Measurements from ENCODE around the gene TBC1D3B.

Gene TBC1D3B

GRCh38 chr17:36198831-36199465 is 22.5 kb upstream of the TBC1D3B start:
- no peak overlapping the region for H3K23ac ChIP-seq (ENCODE audit: low read depth, low read length, poor library complexity)
- H3K4me1 ChIP-seq (ENCODE audit: control insufficient read depth in 2 of 2, insufficient read depth in 1 of 2, low read depth in 1 of 2, low read length in 2 of 2), result peaks cover 0 to 11% of the 10 kb centered on the region in 2 donors
- H3K4ac ChIP-seq (ENCODE audit: low read length), result no peak overlapping the region
- no peak overlapping the region for H4K8ac ChIP-seq (ENCODE audit: low read depth, low read length)
- H3K9me3 ChIP-seq (replicated peaks in 1 of 2; ENCODE audit: control insufficient read depth in 2 of 2, insufficient read depth in 1 of 2, low read depth in 1 of 2, low read length in 2 of 2), result no peaks in the 10 kb centered on the region
- no peak overlapping the region for H2BK120ac ChIP-seq (ENCODE audit: low read depth, low read length)
- no peaks in the 10 kb centered on the region for H3K36me3 ChIP-seq (replicated peaks in 1 of 2; ENCODE audit: control insufficient read depth in 2 of 2, insufficient read depth in 2 of 2, low read length in 2 of 2)
- no peak overlapping the region for H2AFZ ChIP-seq (ENCODE audit: low read length)
- no peak overlapping the region for H2AK5ac ChIP-seq (ENCODE audit: low read depth, low read length)
- no peak overlapping the region for H2BK15ac ChIP-seq (ENCODE audit: low read length)
- H3K27me3 ChIP-seq (ENCODE audit: control insufficient read depth in 3 of 3, insufficient read depth in 3 of 3, low read depth in 1 of 3, low read length in 3 of 3), result peaks cover 0 to 17% (median 1%) of the 10 kb centered on the region in 3 experiments
- H2BK12ac ChIP-seq (ENCODE audit: low read length), result no peak overlapping the region
- DNase-seq (ENCODE audit: low spot score), result no peak
- no peak overlapping the region for H3K9ac ChIP-seq (ENCODE audit: low read depth, low read length, poor library complexity)
- H3K18ac ChIP-seq (ENCODE audit: low read length), result no peak overlapping the region
- no peak overlapping the region for H3K4me3 ChIP-seq (ENCODE audit: low read length in 2 of 2)
- no peak overlapping the region for H2BK5ac ChIP-seq (ENCODE audit: low read length)
- no CpG with 5 or more reads among the region's 7 CpGs for WGBS, 2 donors (ENCODE audit: extremely low coverage in 2 of 2, insufficient read length in 2 of 2, insufficient replicate concordance in 1 of 2)
- H3K27ac ChIP-seq (replicated peaks; ENCODE audit: low read length), result no peak overlapping the region
- no peak overlapping the region for H4K91ac ChIP-seq (ENCODE audit: low read depth, low read length, poor library complexity)
- H3K4me2 ChIP-seq (ENCODE audit: insufficient read depth, low read length, poor library complexity, severe bottlenecking), result no peak overlapping the region
- H3K79me1 ChIP-seq (ENCODE audit: low read depth, low read length), result no peaks in the 10 kb centered on the region
- no peak overlapping the region for H3K14ac ChIP-seq (ENCODE audit: low read length)

GRCh38 chr17:36197387-36197703 is 20.9 kb upstream of the TBC1D3B start:
- H2BK120ac ChIP-seq (ENCODE audit: low read depth, low read length), result no peak overlapping the region
- H4K91ac ChIP-seq (ENCODE audit: low read depth, low read length, poor library complexity), result no peak overlapping the region
- H3K9ac ChIP-seq (ENCODE audit: low read depth, low read length, poor library complexity), result no peak overlapping the region
- no peak overlapping the region for H4K8ac ChIP-seq (ENCODE audit: low read depth, low read length)
- no peak for DNase-seq (ENCODE audit: low spot score)
- no CpG with 5 or more reads among the region's 4 CpGs for WGBS, 2 donors (ENCODE audit: extremely low coverage in 2 of 2, insufficient read length in 2 of 2, insufficient replicate concordance in 1 of 2)
- H3K9me3 ChIP-seq (replicated peaks in 1 of 2; ENCODE audit: control insufficient read depth in 2 of 2, insufficient read depth in 1 of 2, low read depth in 1 of 2, low read length in 2 of 2), result no peaks in the 10 kb centered on the region
- H2BK15ac ChIP-seq (ENCODE audit: low read length), result no peak overlapping the region
- no peak overlapping the region for H2AK5ac ChIP-seq (ENCODE audit: low read depth, low read length)
- no peak overlapping the region for H3K27ac ChIP-seq (replicated peaks; ENCODE audit: low read length)
- H3K4ac ChIP-seq (ENCODE audit: low read length), result no peak overlapping the region
- H2AFZ ChIP-seq (ENCODE audit: low read length), result no peak overlapping the region
- peaks cover 0 to 17% (median 1%) of the 10 kb centered on the region in 3 experiments for H3K27me3 ChIP-seq (ENCODE audit: control insufficient read depth in 3 of 3, insufficient read depth in 3 of 3, low read depth in 1 of 3, low read length in 3 of 3)
- H3K4me3 ChIP-seq (ENCODE audit: low read length in 2 of 2), result no peak overlapping the region
- H2BK12ac ChIP-seq (ENCODE audit: low read length), result no peak overlapping the region
- H2BK5ac ChIP-seq (ENCODE audit: low read length), result no peak overlapping the region
- no peak overlapping the region for H3K18ac ChIP-seq (ENCODE audit: low read length)
- peaks cover 0 to 4% of the 10 kb centered on the region in 2 donors for H3K4me1 ChIP-seq (ENCODE audit: control insufficient read depth in 2 of 2, insufficient read depth in 1 of 2, low read depth in 1 of 2, low read length in 2 of 2)
- no peak overlapping the region for H3K23ac ChIP-seq (ENCODE audit: low read depth, low read length, poor library complexity)
- no peak overlapping the region for H3K14ac ChIP-seq (ENCODE audit: low read length)
- no peaks in the 10 kb centered on the region for H3K36me3 ChIP-seq (replicated peaks in 1 of 2; ENCODE audit: control insufficient read depth in 2 of 2, insufficient read depth in 2 of 2, low read length in 2 of 2)
- H3K79me1 ChIP-seq (ENCODE audit: low read depth, low read length), result no peaks in the 10 kb centered on the region
- no peak overlapping the region for H3K4me2 ChIP-seq (ENCODE audit: insufficient read depth, low read length, poor library complexity, severe bottlenecking)

- Histone ChIP-seq H3K18ac (ENCODE audit: low read length) (no peak overlapping the region), H4K91ac (ENCODE audit: low read depth, low read length, poor library complexity) (no peak overlapping the region), H3K14ac (ENCODE audit: low read length) (no peak overlapping the region), H3K23ac (ENCODE audit: low read depth, low read length, poor library complexity) (no peak overlapping the region), H3K27me3 (ENCODE audit: control insufficient read depth in 3 of 3, insufficient read depth in 3 of 3, low read depth in 1 of 3, low read length in 3 of 3) (peaks cover 0 to 17% (median 0%) of the 10 kb centered on the region in 3 experiments), H3K4me3 (ENCODE audit: low read length in 2 of 2) (no peak overlapping the region), H2BK120ac (ENCODE audit: low read depth, low read length) (no peak overlapping the region), H2AFZ (ENCODE audit: low read length) (no peak overlapping the region), H4K8ac (ENCODE audit: low read depth, low read length) (no peak overlapping the region), H3K79me1 (ENCODE audit: low read depth, low read length) (no peaks in the 10 kb centered on the region), H2BK12ac (ENCODE audit: low read length) (no peak overlapping the region), H3K4ac (ENCODE audit: low read length) (no peak overlapping the region), H3K4me1 (ENCODE audit: control insufficient read depth in 2 of 2, insufficient read depth in 1 of 2, low read depth in 1 of 2, low read length in 2 of 2) (peaks cover 0 to 2% of the 10 kb centered on the region in 2 donors), H3K27ac (replicated peaks; ENCODE audit: low read length) (no peak overlapping the region), H3K9me3 (replicated peaks in 1 of 2; ENCODE audit: control insufficient read depth in 2 of 2, insufficient read depth in 1 of 2, low read depth in 1 of 2, low read length in 2 of 2) (no peaks in the 10 kb centered on the region), H3K9ac (ENCODE audit: low read depth, low read length, poor library complexity) (no peak overlapping the region), H2BK5ac (ENCODE audit: low read length) (no peak overlapping the region), H2AK5ac (ENCODE audit: low read depth, low read length) (no peak overlapping the region), H3K36me3 (replicated peaks in 1 of 2; ENCODE audit: control insufficient read depth in 2 of 2, insufficient read depth in 2 of 2, low read length in 2 of 2) (no peaks in the 10 kb centered on the region), H2BK15ac (ENCODE audit: low read length) (no peak overlapping the region), H3K4me2 (ENCODE audit: insufficient read depth, low read length, poor library complexity, severe bottlenecking) (no peak overlapping the region)
- no CpG with 5 or more reads among the region's 3 CpGs for WGBS, 2 donors (ENCODE audit: extremely low coverage in 2 of 2, insufficient read length in 2 of 2, insufficient replicate concordance in 1 of 2)
- DNase-seq (ENCODE audit: low spot score), result no peak
These were observed 19.7 kb upstream of the TBC1D3B start for GRCh38 chr17:36196131-36196486.

- Histone ChIP-seq H3K4me3 (ENCODE audit: low read length in 2 of 2) (no peak overlapping the region), H3K9me3 (replicated peaks in 1 of 2; ENCODE audit: control insufficient read depth in 2 of 2, insufficient read depth in 1 of 2, low read depth in 1 of 2, low read length in 2 of 2) (no peaks in the 10 kb centered on the region), H3K18ac (ENCODE audit: low read length) (peak overlapping the region; percentile 49), H2AFZ (ENCODE audit: low read length) (peak overlapping the region; percentile 8), H2AK5ac (ENCODE audit: low read depth, low read length) (no peak overlapping the region), H3K4me1 (ENCODE audit: control insufficient read depth in 2 of 2, insufficient read depth in 1 of 2, low read depth in 1 of 2, low read length in 2 of 2) (peaks cover 0 to 2% of the 10 kb centered on the region in 2 donors), H4K91ac (ENCODE audit: low read depth, low read length, poor library complexity) (no peak overlapping the region), H2BK5ac (ENCODE audit: low read length) (no peak overlapping the region), H2BK120ac (ENCODE audit: low read depth, low read length) (no peak overlapping the region), H3K79me1 (ENCODE audit: low read depth, low read length) (no peaks in the 10 kb centered on the region), H3K27ac (replicated peaks; ENCODE audit: low read length) (no peak overlapping the region), H3K23ac (ENCODE audit: low read depth, low read length, poor library complexity) (no peak overlapping the region), H3K27me3 (ENCODE audit: control insufficient read depth in 3 of 3, insufficient read depth in 3 of 3, low read depth in 1 of 3, low read length in 3 of 3) (peaks cover 0 to 17% (median 0%) of the 10 kb centered on the region in 3 experiments), H4K8ac (ENCODE audit: low read depth, low read length) (no peak overlapping the region), H3K4me2 (ENCODE audit: insufficient read depth, low read length, poor library complexity, severe bottlenecking) (no peak overlapping the region), H3K9ac (ENCODE audit: low read depth, low read length, poor library complexity) (no peak overlapping the region), H3K36me3 (replicated peaks in 1 of 2; ENCODE audit: control insufficient read depth in 2 of 2, insufficient read depth in 2 of 2, low read length in 2 of 2) (no peaks in the 10 kb centered on the region), H3K14ac (ENCODE audit: low read length) (no peak overlapping the region), H3K4ac (ENCODE audit: low read length) (no peak overlapping the region), H2BK15ac (ENCODE audit: low read length) (no peak overlapping the region), H2BK12ac (ENCODE audit: low read length) (no peak overlapping the region)
- no CpG with 5 or more reads among the region's 10 CpGs for WGBS, 2 donors (ENCODE audit: extremely low coverage in 2 of 2, insufficient read length in 2 of 2, insufficient replicate concordance in 1 of 2)
- DNase-seq (ENCODE audit: low spot score), result no peak
These were observed 19.1 kb upstream of the TBC1D3B start for GRCh38 chr17:36195434-36196130.
